WI38 (cell line): ENCODE measurements around the gene EGFR.

Experiments
- H3K4me3 ChIP-seq: 2 replicates; pipeline ENCODE4 v1.5.1; 2011; ENCODE audit warnings: low read depth, mild to moderate bottlenecking, control low read depth, low read length
- CTCF ChIP-seq: IDR thresholded peaks from 2 replicates; pipeline ENCODE4 v1.5.1; 2012; ENCODE audit warnings: low read depth, mild to moderate bottlenecking, control low read depth, low read length

The EGFR gene

GRCh38 chr7:55144333-55145317, 125.8 kb downstream of the EGFR start:
- peak; percentile 21; the same call in 1 of the 2 replicates for TF ChIP-seq CTCF
- H3K4me3 ChIP-seq, result no peak overlapping the region

GRCh38 chr7:55145606-55146005, 126.8 kb downstream of the EGFR start:
- no peak overlapping the region for H3K4me3 ChIP-seq
- no peak for TF ChIP-seq CTCF

- H3K4me3 ChIP-seq, result no peak overlapping the region
- TF ChIP-seq CTCF, result no peak
Observed at GRCh38 chr7:55147101-55147500, 128.3 kb downstream of the EGFR start.

GRCh38 chr7:55147736-55148135, 128.9 kb downstream of the EGFR start:
- no peak for TF ChIP-seq CTCF
- no peak overlapping the region for H3K4me3 ChIP-seq

- TF ChIP-seq CTCF, result no peak
- no peak overlapping the region for H3K4me3 ChIP-seq
Observed at GRCh38 chr7:55148571-55148970, 129.8 kb downstream of the EGFR start.

- TF ChIP-seq CTCF, result no peak
- H3K4me3 ChIP-seq, result no peak overlapping the region
Observed at GRCh38 chr7:55149001-55149400, 130.2 kb downstream of the EGFR start.

- H3K4me3 ChIP-seq, result no peak overlapping the region
- TF ChIP-seq CTCF, result no peak
Observed at GRCh38 chr7:55150166-55150565, 131.3 kb downstream of the EGFR start.
